Measurements from ENCODE around the gene CLSTN2.

DNA sequence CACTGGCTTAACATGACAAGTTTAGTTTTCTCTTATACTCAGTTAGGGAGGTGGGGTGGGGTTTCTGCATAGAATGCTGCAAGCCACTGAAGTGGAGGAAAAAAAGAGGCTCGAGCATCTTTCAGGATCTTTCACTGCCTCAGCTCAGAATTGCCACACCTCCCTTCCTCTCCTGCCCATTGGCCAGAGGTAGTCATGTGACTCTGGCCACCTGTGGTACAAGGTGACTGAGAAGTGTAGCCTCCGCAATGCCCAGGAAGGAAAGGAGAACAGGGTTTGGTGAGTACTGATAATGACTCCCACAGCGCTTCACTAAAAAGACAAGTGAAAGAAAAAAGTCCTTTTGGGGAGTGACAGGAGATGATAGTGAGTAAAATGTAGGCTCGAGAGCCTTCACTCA is 618.6 kb downstream of the CLSTN2 start:
- TF ChIP-seq, protein P1, sequence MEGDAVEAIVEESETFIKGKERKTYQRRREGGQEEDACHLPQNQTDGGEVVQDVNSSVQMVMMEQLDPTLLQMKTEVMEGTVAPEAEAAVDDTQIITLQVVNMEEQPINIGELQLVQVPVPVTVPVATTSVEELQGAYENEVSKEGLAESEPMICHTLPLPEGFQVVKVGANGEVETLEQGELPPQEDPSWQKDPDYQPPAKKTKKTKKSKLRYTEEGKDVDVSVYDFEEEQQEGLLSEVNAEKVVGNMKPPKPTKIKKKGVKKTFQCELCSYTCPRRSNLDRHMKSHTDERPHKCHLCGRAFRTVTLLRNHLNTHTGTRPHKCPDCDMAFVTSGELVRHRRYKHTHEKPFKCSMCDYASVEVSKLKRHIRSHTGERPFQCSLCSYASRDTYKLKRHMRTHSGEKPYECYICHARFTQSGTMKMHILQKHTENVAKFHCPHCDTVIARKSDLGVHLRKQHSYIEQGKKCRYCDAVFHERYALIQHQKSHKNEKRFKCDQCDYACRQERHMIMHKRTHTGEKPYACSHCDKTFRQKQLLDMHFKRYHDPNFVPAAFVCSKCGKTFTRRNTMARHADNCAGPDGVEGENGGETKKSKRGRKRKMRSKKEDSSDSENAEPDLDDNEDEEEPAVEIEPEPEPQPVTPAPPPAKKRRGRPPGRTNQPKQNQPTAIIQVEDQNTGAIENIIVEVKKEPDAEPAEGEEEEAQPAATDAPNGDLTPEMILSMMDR (IDR thresholded peaks at IDR 0.05) = no peak
- TF ChIP-seq POLR2A (IDR thresholded peaks at IDR 0.05) = no peak
